IMR-90 (cell line): Measurements from ENCODE around the gene PTPN11. TPM values are rescaled to one million over a fixed set of nuclear protein-coding genes. Genes with fewer than 3 reads are reported as not detected.

ENCODE experiments used
- ATAC-seq: fragments of 200-7000 bp; cut with Tn5 transposase; 2 replicates; pipeline ENCODE4 v1.9.1; 2020; ENCODE audit warnings: low read depth, mild to moderate bottlenecking, moderate library complexity
- BruUV-seq: library from RNA; stranded (reverse); fragments of 400-500 nt; replicated peaks from 2 replicates; lab custom pipeline; 2021; lab: Mats Ljungman, UMichigan
- CTCF ChIA-PET: fragments of 300-600 bp; formaldehyde crosslinking; extraction: SDS; loops from one replicate; lab custom pipeline; 2021; ENCODE audit warnings: antibody characterized with exemption; lab: Yijun Ruan, JAX
- POLR2A ChIA-PET: fragments of 300-600 bp; sonication (Branson Sonifier 250); formaldehyde crosslinking; loops from one replicate; lab custom pipeline; 2022; ENCODE audit warnings: antibody characterized with exemption; ENCODE audit not compliant: unreplicated experiment; lab: Charles Lee
- DNase-seq: peaks from one replicate; pipeline ENCODE4 v3.0.0; 2013
- H2AFZ ChIP-seq: replicated peaks from 2 replicates; pipeline ENCODE3; 2013; ENCODE audit warnings: low read length, mild to moderate bottlenecking; ENCODE audit not compliant: poor library complexity
- H2AK5ac ChIP-seq: 2 replicates; pipeline ENCODE4 v1.6.1; 2013; ENCODE audit warnings: low read depth, low read length, inconsistent platforms
- H2AK9ac ChIP-seq: replicated peaks from 2 replicates; pipeline ENCODE3; 2013; ENCODE audit warnings: mild to moderate bottlenecking, low read depth, low read length, moderate library complexity; ENCODE audit not compliant: poor library complexity
- H2BK120ac ChIP-seq: 2 replicates; pipeline ENCODE4 v1.6.1; 2013; ENCODE audit warnings: low read depth, low read length, inconsistent platforms
- H2BK15ac ChIP-seq: 3 replicates; pipeline ENCODE4 v1.6.1; 2013; ENCODE audit warnings: low read depth, low read length, inconsistent platforms
- H2BK20ac ChIP-seq: 2 replicates; pipeline ENCODE4 v1.6.1; 2013; ENCODE audit warnings: low read depth, mild to moderate bottlenecking, inconsistent platforms, low read length, moderate library complexity
- H2BK5ac ChIP-seq: 2 replicates; pipeline ENCODE4 v1.6.1; 2013; ENCODE audit warnings: mild to moderate bottlenecking, low read depth, low read length, inconsistent platforms; ENCODE audit not compliant: poor library complexity, severe bottlenecking
- H3K14ac ChIP-seq: replicated peaks from 2 replicates; pipeline ENCODE4 v1.6.1; 2013; ENCODE audit warnings: low read depth, low read length, inconsistent platforms
- H3K18ac ChIP-seq: 2 replicates; pipeline ENCODE4 v1.6.1; 2013; ENCODE audit warnings: low read depth, low read length, control low read depth
- H3K23ac ChIP-seq: 2 replicates; pipeline ENCODE4 v1.6.1; 2013; ENCODE audit warnings: low read depth, low read length, inconsistent platforms
- H3K27ac ChIP-seq: 2 replicates; pipeline ENCODE4 v1.5.1; 2013; ENCODE audit warnings: mild to moderate bottlenecking, control low read depth, low read length; ENCODE audit not compliant: insufficient read depth
- H3K27me3 ChIP-seq: 2 replicates; pipeline ENCODE4 v1.6.1; 2013; ENCODE audit warnings: low read length; ENCODE audit not compliant: control insufficient read depth, insufficient read depth
- H3K36me3 ChIP-seq: 2 replicates; pipeline ENCODE4 v1.6.1; 2013; ENCODE audit warnings: low read length, mixed read lengths; ENCODE audit not compliant: control insufficient read depth, insufficient read depth
- H3K4ac ChIP-seq: 2 replicates; pipeline ENCODE4 v1.6.1; 2013; ENCODE audit warnings: low read depth, low read length, inconsistent platforms
- H3K4me1 ChIP-seq: 2 replicates; pipeline ENCODE4 v1.6.1; 2013; ENCODE audit warnings: low read length, mixed read lengths; ENCODE audit not compliant: control insufficient read depth, insufficient read depth
- H3K4me2 ChIP-seq: 2 replicates; pipeline ENCODE4 v1.6.1; 2013; ENCODE audit warnings: low read depth, mild to moderate bottlenecking, control low read depth, low read length, moderate library complexity
- H3K4me3 ChIP-seq: 2 replicates; pipeline ENCODE4 v1.5.1; 2013; ENCODE audit warnings: low read depth, mild to moderate bottlenecking, control low read depth, low read length, moderate library complexity; ENCODE audit not compliant: insufficient read depth
- H3K56ac ChIP-seq: 2 replicates; pipeline ENCODE4 v1.6.1; 2013; ENCODE audit warnings: low read length, inconsistent platforms; ENCODE audit not compliant: insufficient read depth; ENCODE audit errors: extremely low read depth
- H3K79me1 ChIP-seq, 2 experiments: 2 replicates each; pipeline ENCODE4 v1.6.1; 2013; ENCODE audit warnings: low read length in 2 of 2, inconsistent platforms in 1 of 2, low read depth in 1 of 2
- H3K9ac ChIP-seq: 2 replicates; pipeline ENCODE4 v1.6.1; 2013; ENCODE audit warnings: low read depth, low read length, control low read depth
- H3K9me1 ChIP-seq: 2 replicates; pipeline ENCODE4 v1.6.1; 2013; ENCODE audit warnings: low read length, inconsistent platforms; ENCODE audit not compliant: insufficient read depth
- H3K9me3 ChIP-seq: 2 replicates; pipeline ENCODE4 v1.6.1; 2013; ENCODE audit warnings: low read length; ENCODE audit not compliant: control insufficient read depth, insufficient read depth
- H4K20me1 ChIP-seq: 2 replicates; pipeline ENCODE4 v1.6.1; 2013; ENCODE audit warnings: low read length, inconsistent platforms; ENCODE audit not compliant: insufficient read depth
- H4K5ac ChIP-seq: 2 replicates; pipeline ENCODE4 v1.6.1; 2013; ENCODE audit warnings: mild to moderate bottlenecking, low read depth, low read length, control low read depth
- H4K8ac ChIP-seq, 2 experiments: 2 replicates each; pipeline ENCODE4 v1.6.1; 2013; ENCODE audit warnings: low read depth in 2 of 2, low read length in 2 of 2, control low read depth in 1 of 2, inconsistent platforms in 1 of 2
- H4K91ac ChIP-seq: 2 replicates; pipeline ENCODE4 v1.6.1; 2013; ENCODE audit warnings: low read depth, low read length, inconsistent platforms; ENCODE audit not compliant: insufficient read depth
- BHLHE40 ChIP-seq: fragments of 150-350 bp; IDR thresholded peaks from 2 replicates; pipeline ENCODE4 v1.6.1; 2016; ENCODE audit warnings: mild to moderate bottlenecking, low read depth, low read length
- CEBPB ChIP-seq: IDR thresholded peaks from 2 replicates; pipeline ENCODE4 v1.6.1; 2012; ENCODE audit warnings: low read depth, low read length, improper control_type of control experiment
- CHD1 ChIP-seq: IDR thresholded peaks from 2 replicates; pipeline ENCODE4 v1.6.1; 2012; ENCODE audit warnings: low read depth, low read length, improper control_type of control experiment
- FOS ChIP-seq: fragments of 150-350 bp; IDR thresholded peaks from 2 replicates; pipeline ENCODE4 v1.6.1; 2016; ENCODE audit warnings: low read depth, low read length
- MAZ ChIP-seq: IDR thresholded peaks from 2 replicates; pipeline ENCODE4 v1.6.1; 2012; ENCODE audit warnings: low read depth, mild to moderate bottlenecking, low read length, improper control_type of control experiment, moderate library complexity, borderline replicate concordance
- MXI1 ChIP-seq: IDR thresholded peaks from 2 replicates; pipeline ENCODE4 v1.6.1; 2012; ENCODE audit warnings: low read depth, mild to moderate bottlenecking, low read length, moderate library complexity, borderline replicate concordance
- POLR2A ChIP-seq: IDR thresholded peaks from 2 replicates; pipeline ENCODE4 v1.6.1; 2012; ENCODE audit warnings: mild to moderate bottlenecking, low read depth, low read length
- RAD21 ChIP-seq: IDR thresholded peaks from 2 replicates; pipeline ENCODE4 v1.6.1; 2012; ENCODE audit warnings: low read length, improper control_type of control experiment
- RFX5 ChIP-seq: IDR thresholded peaks from 2 replicates; pipeline ENCODE4 v1.8.0; 2012; ENCODE audit warnings: low read depth, mild to moderate bottlenecking, low read length, moderate library complexity
- SMC3 ChIP-seq: fragments of 150-350 bp; IDR thresholded peaks from 2 replicates; pipeline ENCODE4 v1.6.1; 2016; ENCODE audit warnings: low read depth, mild to moderate bottlenecking, antibody characterized with exemption, low read length, moderate library complexity
- WGBS, 2 experiments: methylation state at CpG; one replicate each; pipeline versions ENCODE4 v1.1.5 to v1.1.7; 2013; ENCODE audit warnings: missing lambda C conversion rate in 2 of 2; ENCODE audit not compliant: insufficient read length in 1 of 2; ENCODE audit errors: extremely low coverage in 2 of 2; 5-methylcytosine and 5-hydroxymethylcytosine counted together
- dilution Hi-C: fragments of 300-500 bp; cut with HindIII; formaldehyde crosslinking; loops from one replicate; pipeline ENCODE4 v1.14.3; 2018; ENCODE audit warnings: low sequenced_read_pairs; ENCODE audit not compliant: unreplicated experiment
- in situ Hi-C: fragments of 300-500 bp; cut with MboI; formaldehyde crosslinking; loops from 3 replicates; pipeline ENCODE4 v1.14.3; 2019; ENCODE audit warnings: low sequenced_read_pairs, inconsistent platforms, mixed read lengths
- intact Hi-C: fragments of 100-400 bp; cut with micrococcal nuclease; formaldehyde crosslinking; loops from 2 replicates; pipeline ENCODE4 v1.10.0; 2022
- polyA plus RNA-seq, 3 experiments: library from polyadenylated mRNA; depleted of rRNA; stranded (reverse); fragments of >200 nt; gene quantifications; 2 replicates each; pipeline ENCODE4 v1.2.3, GENCODE V29; 2012; ENCODE audit warnings: low replicate concordance in 1 of 3
- total RNA-seq: library from RNA; depleted of rRNA; stranded (reverse); fragments of >200 nt; gene quantifications from 2 replicates; pipeline ENCODE4 v1.2.3, GENCODE V29; 2012
- TF ChIP-seq, protein P1 (sequence below): fragments of 150-350 bp; IDR thresholded peaks from 2 replicates; pipeline ENCODE4 v1.6.1; 2016; ENCODE audit warnings: low read depth, mild to moderate bottlenecking, low read length, moderate library complexity, borderline replicate concordance
- TF ChIP-seq, protein P2 (sequence below): fragments of 150-350 bp; IDR thresholded peaks from 2 replicates; pipeline ENCODE4 v1.6.1; 2017; ENCODE audit warnings: mild to moderate bottlenecking, antibody characterized with exemption, low read length, low read depth

The PTPN11 gene
- total and polyA plus RNA-seq, 2 of the 4 experiments (the other 2 are of a cell fraction): 52.9 to 135 TPM

DNA sequence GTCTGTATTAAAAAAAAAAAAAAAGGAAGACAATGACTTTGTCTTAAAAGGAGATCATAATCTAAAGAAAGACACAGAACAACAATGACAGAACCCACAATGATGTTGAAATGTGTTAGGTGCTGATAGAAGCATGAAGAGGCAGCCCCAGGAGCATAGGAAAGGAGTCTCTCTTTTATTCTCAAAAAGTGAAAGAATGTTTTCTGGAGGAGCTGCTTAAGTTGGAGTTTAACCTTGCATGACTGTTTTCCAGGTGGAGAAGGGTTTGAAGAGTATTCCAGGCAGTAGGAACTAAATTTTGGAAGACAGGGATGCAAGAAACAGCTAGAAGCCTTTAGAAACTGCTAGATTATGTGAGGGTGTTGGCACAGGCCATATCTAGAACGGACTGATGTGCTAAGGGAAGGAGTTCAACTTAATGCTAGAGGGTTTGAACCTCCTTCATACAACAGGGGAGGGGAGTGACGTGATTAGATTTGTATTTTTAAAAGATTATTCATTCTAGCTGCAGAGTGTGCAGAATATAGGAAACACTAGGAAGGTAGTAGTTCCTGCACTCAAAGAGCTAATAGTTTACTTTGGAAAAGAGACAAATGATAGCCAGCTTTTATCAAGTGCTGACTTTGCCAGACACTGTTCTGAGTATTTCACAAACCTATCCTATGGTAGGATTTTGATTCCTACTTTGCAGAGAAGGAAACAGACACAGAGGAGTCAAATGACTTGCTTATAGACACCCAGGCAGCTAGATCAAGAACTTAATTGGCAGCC lies 4.7 kb upstream of the PTPN11 start:
- dilution Hi-C loops: no loop called here
- no CpG with 5 or more reads among the region's 2 CpGs for WGBS, 2 experiments

More for the DNA sequence above, 4.7 kb upstream of the PTPN11 start:
- intact Hi-C loops: no loop called here
- H2AK5ac ChIP-seq: no peak overlapping the region
- peaks cover under 1 to 17% of the 10 kb centered on the region in 2 experiments; a peak in 3 of 4 replicates for H3K79me1 ChIP-seq
- no peak overlapping the region for H3K4ac ChIP-seq
- H4K8ac ChIP-seq: no peak overlapping the region
- no peak overlapping the region for H3K9ac ChIP-seq
- ChIA-PET CTCF (no interaction called here), POLR2A (no interaction called here)
- no peak overlapping the region for H4K5ac ChIP-seq
- no peak overlapping the region for H2BK5ac ChIP-seq
- H3K27me3 ChIP-seq: no peaks in the 10 kb centered on the region
- ATAC-seq: no peak
- in situ Hi-C loops: no loop called here
- H3K56ac ChIP-seq: no peak overlapping the region
- H2AK9ac ChIP-seq: no peak overlapping the region
- H2BK15ac ChIP-seq: no peak overlapping the region
- no peaks in the 10 kb centered on the region for H3K36me3 ChIP-seq
- H3K4me3 ChIP-seq: no peak overlapping the region
- no peak overlapping the region for H3K4me2 ChIP-seq
- H2BK120ac ChIP-seq: no peak overlapping the region
- no peak overlapping the region for H2AFZ ChIP-seq
- H3K14ac ChIP-seq: no peak overlapping the region
- no peaks in the 10 kb centered on the region for H3K9me3 ChIP-seq
- H4K91ac ChIP-seq: no peak overlapping the region
- TF ChIP-seq MAZ (no peak), POLR2A (no peak), RAD21 (no peak), RFX5 (no peak), CEBPB (no peak), MXI1 (no peak), CHD1 (no peak), FOS (no peak), BHLHE40 (no peak), SMC3 (no peak)
- TF ChIP-seq, protein P1, sequence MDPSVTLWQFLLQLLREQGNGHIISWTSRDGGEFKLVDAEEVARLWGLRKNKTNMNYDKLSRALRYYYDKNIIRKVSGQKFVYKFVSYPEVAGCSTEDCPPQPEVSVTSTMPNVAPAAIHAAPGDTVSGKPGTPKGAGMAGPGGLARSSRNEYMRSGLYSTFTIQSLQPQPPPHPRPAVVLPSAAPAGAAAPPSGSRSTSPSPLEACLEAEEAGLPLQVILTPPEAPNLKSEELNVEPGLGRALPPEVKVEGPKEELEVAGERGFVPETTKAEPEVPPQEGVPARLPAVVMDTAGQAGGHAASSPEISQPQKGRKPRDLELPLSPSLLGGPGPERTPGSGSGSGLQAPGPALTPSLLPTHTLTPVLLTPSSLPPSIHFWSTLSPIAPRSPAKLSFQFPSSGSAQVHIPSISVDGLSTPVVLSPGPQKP: no peak
- TF ChIP-seq, protein P2, sequence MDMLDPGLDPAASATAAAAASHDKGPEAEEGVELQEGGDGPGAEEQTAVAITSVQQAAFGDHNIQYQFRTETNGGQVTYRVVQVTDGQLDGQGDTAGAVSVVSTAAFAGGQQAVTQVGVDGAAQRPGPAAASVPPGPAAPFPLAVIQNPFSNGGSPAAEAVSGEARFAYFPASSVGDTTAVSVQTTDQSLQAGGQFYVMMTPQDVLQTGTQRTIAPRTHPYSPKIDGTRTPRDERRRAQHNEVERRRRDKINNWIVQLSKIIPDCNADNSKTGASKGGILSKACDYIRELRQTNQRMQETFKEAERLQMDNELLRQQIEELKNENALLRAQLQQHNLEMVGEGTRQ: no peak
- H2BK20ac ChIP-seq: no peak overlapping the region
- no peaks in the 10 kb centered on the region for H4K20me1 ChIP-seq
- H3K23ac ChIP-seq: no peak overlapping the region
- no peaks in the 10 kb centered on the region for H3K9me1 ChIP-seq
- DNase-seq: no peak
- H3K27ac ChIP-seq: no peak overlapping the region
- no peaks in the 10 kb centered on the region; the same call in 1 of the 2 replicates for H3K4me1 ChIP-seq
- H3K18ac ChIP-seq: no peak overlapping the region
- no TSS peak for BruUV-seq
